Femur (tissue), 1 donor: ENCODE data around the gene MMS22L.

Source experiments
- DNase-seq: peaks from one replicate; pipeline ENCODE4 v3.0.0-alpha.2; 2017

The MMS22L gene

GRCh38 chr6:97136626-97137358 is 146.2 kb downstream of the MMS22L start:
- no peak for DNase-seq

GRCh38 chr6:97133067-97133466 is 149.9 kb downstream of the MMS22L start:
- no peak for DNase-seq

GRCh38 chr6:97129106-97129505 is 153.9 kb downstream of the MMS22L start:
- no peak for DNase-seq

- no peak for DNase-seq
Measured at GRCh38 chr6:97128507-97128906, 154.5 kb downstream of the MMS22L start.

GRCh38 chr6:97123652-97124051 is 159.4 kb downstream of the MMS22L start:
- no peak for DNase-seq

- no peak for DNase-seq
Measured at GRCh38 chr6:97123112-97123511, 159.9 kb downstream of the MMS22L start.

- no peak for DNase-seq
Measured at GRCh38 chr6:97120511-97120910, 162.5 kb downstream of the MMS22L start.

GRCh38 chr6:97114645-97115044 is 168.4 kb downstream of the MMS22L start:
- no peak for DNase-seq

GRCh38 chr6:97113170-97113569 is 169.8 kb downstream of the MMS22L start:
- DNase-seq = no peak

- no peak for DNase-seq
Measured at GRCh38 chr6:97111243-97111642, 171.8 kb downstream of the MMS22L start.

- no peak for DNase-seq
Measured at GRCh38 chr6:97110626-97111025, 172.4 kb downstream of the MMS22L start.

GRCh38 chr6:97110149-97110548 is 172.9 kb downstream of the MMS22L start:
- DNase-seq = no peak

GRCh38 chr6:97109444-97109843 is 173.6 kb downstream of the MMS22L start:
- DNase-seq = no peak

- DNase-seq = no peak
Measured at GRCh38 chr6:97102145-97102790, 180.7 kb downstream of the MMS22L start.

GRCh38 chr6:97100696-97101095 is 182.3 kb downstream of the MMS22L start:
- DNase-seq = no peak

GRCh38 chr6:97097068-97098047 is 185.7 kb downstream of the MMS22L start:
- no peak for DNase-seq

GRCh38 chr6:97095311-97095850 is 187.6 kb downstream of the MMS22L start:
- no peak for DNase-seq

GRCh38 chr6:97094376-97094775 is 188.6 kb downstream of the MMS22L start:
- no peak for DNase-seq

GRCh38 chr6:97092673-97093305 is 190.2 kb downstream of the MMS22L start:
- DNase-seq = no peak
